GM18868 (cell line): ENCODE data around the gene PIGU.
"Not testable (repeated sequence)": the region's sequence is repeated elsewhere in the genome, so short reads cannot be mapped to it uniquely, and the experiment has no call there.

Experiments used
- ATAC-seq: cut with Tn5 transposase; IDR thresholded peaks from one replicate; pipeline ENCODE4 v1.9.1; 2021; ENCODE audit warnings: mild to moderate bottlenecking, moderate library complexity; ENCODE audit not compliant: unreplicated experiment

Gene PIGU

GRCh38 chr20:34706912-34707784, 30.3 kb upstream of the PIGU start:
- ATAC-seq: no peak

- no peak for ATAC-seq
Measured at GRCh38 chr20:34706302-34706875, 29.5 kb upstream of the PIGU start.

- ATAC-seq: no peak
Measured at GRCh38 chr20:34705397-34706301, 28.8 kb upstream of the PIGU start.

- ATAC-seq: no peak
Measured at GRCh38 chr20:34705008-34705396, 28.1 kb upstream of the PIGU start.

- ATAC-seq: peak; percentile 49
Measured at GRCh38 chr20:34704177-34705007, 27.5 kb upstream of the PIGU start, which contains the start of gene TP53INP2. Gene TP53INP2, plus strand, starts transcription at chr20:34704344. Its CDS starts 4,396 bp downstream, at chr20:34708740.

- ATAC-seq: no peak
Measured at GRCh38 chr20:34703424-34704176, 26.7 kb upstream of the PIGU start.

DNA sequence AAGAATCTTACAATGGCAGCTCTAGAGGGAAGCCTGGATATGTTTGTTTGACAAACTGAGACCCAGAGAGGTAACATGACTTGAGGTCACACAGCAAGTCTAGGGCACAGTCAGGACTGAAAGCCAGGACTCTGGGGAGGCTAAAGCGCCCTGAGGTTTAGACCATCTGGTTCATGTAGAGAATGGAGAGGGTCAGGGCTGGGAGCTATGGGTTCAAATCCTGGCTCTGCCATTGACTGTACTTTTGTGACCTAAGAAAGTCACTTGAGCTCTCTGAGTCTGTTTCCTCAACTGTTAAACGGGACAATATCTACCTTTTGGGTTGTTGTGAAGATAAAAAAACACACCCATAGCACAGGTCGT, 26.1 kb upstream of the PIGU start:
- ATAC-seq: no peak

- ATAC-seq: no peak
Measured at GRCh38 chr20:34701405-34702085, 24.7 kb upstream of the PIGU start.

DNA sequence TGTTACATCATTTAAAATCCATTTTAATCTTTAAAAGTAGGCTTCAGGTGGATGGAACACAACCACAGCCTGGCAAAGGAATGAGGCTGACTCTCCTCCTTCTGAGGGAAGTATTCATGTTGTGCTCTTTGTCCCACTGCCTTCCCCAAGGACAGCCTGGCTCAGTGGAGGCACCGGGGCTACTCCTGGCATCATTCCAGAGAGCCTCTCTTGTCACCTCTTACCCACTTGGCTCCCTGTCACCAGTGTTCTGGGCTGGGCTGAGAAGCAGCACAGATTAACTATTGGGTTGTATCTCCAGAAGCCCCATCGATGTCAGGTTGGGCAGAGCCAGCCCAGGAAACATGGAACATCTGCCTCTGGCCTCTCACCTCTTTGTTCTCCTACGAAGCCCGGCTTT, 16.5 kb upstream of the PIGU start:
- ATAC-seq: no peak

DNA sequence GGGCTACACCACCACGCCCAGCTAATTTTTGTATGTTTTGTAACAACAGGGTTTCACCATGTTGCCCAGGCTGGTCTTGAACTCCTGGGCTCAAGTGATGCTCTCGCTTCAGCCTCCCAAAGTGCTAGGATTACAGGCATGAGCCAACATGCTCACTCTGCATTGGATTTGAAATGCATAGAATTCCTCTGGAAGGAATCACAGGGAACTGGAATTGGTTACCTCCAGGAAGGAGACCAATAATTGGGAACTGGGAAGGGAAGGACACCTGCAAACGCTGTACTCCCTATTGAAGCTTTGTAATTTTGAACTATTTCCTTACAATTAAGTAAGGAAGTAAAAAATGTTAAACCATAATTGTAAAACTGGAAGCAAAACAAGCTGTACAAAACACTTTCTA, 14.9 kb upstream of the PIGU start:
- ATAC-seq: no peak

- no peak for ATAC-seq
Measured at GRCh38 chr20:34689486-34689885, 12.6 kb upstream of the PIGU start.

- no peak for ATAC-seq
Measured at GRCh38 chr20:34683667-34684066, 6.8 kb upstream of the PIGU start.

DNA sequence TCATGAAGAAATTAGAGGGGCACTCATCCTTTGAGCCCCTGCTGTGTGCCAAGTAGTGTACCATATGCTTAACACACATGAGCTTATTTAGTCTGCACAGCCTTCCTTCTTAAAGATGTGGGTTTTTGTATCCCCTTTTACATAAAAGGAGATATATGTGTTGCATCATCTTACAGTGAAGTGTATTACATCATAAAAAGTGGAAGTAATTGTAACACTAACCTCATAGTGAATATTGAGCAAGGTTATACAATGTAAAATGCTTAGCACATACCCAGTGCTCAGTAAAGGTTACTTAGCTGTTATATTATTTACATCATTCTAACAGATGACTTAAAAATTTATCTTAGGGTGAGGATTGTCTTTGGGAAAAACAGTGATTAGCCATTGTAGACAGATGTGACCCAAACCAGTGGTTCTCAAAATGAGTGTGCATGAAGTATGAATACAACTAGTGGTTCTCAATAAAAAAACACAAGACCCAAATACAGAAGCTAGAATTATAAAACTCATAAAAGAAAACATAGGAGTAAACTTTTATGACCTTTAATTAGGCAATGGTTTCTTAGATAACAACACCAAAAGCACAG, 3.8 kb upstream of the PIGU start:
- no peak for ATAC-seq

DNA sequence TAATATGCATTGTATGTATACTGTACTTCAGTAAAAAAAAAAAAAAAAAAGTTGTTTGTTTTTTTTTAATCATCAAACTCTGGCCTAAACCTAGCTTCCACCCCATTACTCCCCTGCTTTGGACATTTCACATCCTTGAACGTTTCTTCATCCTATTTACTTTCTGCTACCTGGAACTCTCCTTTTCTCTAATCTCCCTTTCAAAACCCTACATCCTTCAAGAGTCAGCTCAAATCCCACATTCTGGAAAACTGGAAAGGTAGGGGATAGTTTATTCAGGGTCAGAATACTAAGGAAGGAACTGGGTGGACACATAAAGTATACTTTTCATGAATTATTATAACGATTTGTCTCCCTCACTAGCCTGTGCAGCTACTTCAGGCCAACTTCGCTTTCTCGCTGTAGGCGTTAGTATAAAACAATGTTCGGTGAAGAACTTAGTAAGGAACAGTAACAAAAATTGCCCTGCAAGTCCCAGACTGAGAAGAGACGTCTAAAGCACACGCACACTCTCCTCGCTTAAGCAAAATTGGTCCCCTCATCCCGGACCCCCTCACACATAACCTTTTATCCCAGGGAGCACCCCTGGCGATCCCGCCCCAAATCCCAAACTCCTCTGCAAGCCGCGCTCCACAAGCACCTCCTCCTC, 775 bp downstream of the PIGU start:
- ATAC-seq: no peak

GRCh38 chr20:34675561-34675960, 1.3 kb downstream of the PIGU start:
- no peak for ATAC-seq

- no peak for ATAC-seq
Measured at GRCh38 chr20:34673412-34673811, 3.5 kb downstream of the PIGU start.

DNA sequence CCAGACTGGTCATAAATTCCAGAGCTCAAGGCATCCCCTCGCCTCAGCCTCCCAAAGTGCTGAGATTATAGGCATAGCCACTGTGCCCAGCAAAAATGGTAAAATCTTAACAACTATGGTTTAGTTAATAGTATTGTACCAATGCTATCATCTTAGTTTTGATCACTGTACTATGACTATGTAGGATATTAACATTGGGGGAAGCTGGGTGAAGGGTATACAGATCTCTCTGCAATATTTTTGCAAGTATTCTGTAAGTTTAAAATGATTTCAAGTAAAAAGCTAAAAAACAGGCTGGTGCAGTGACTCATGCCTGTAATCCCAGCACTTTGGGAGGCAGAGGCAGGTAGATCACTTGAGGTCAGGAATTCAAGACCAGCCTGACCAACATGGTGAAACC, 7.8 kb downstream of the PIGU start:
- no peak for ATAC-seq

- ATAC-seq: not testable (repeated sequence)
Measured at GRCh38 chr20:34664751-34665150, 12.1 kb downstream of the PIGU start.
